ENCODE measurements around the gene CDKN2D.

- TF ChIP-seq CTCF (IDR thresholded peaks at IDR 0.05) (no peak), POLR2A (IDR thresholded peaks at IDR 0.05; ENCODE audit: low read depth) (no peak)
Observed at GRCh38 chr19:10574462-10574861, 5.7 kb upstream of the CDKN2D start.
